Stimulated activated CD4-positive, alpha-beta T cell treated with anti-CD3 and anti-CD28 coated beads, TNF-alpha, amount 100 ng/mL, for 24 hours (primary cell): Measurements from ENCODE around the gene CSTF1.
"Not testable (repeated sequence)": the region's sequence is repeated elsewhere in the genome, so short reads cannot be mapped to it uniquely, and the experiment has no call there.

ENCODE experiments used
- DNase-seq, 3 experiments: peaks; one replicate each; pipeline ENCODE4 v3.0.0-alpha.2; 2020; ENCODE audit warnings: low read depth in 3 of 3

Gene CSTF1

DNA sequence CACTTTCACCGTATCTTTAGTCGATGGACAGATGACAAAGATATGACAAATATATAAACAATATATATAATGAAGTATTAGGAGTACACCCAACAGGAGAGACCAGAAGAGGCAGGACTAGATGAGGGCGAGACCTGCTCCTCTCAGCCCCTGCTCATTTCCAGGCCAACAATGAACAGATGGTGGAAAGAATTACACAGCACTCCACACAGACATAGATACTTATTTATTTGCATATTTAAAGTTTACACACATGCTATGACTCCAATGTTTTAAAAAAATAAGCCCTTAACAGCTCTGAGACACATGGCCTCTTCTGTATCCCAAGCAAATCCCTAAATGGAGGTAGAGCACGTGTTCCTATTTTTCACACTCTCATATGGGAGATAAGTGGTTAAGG is 23.3 kb upstream of the CSTF1 start:
- DNase-seq = no peak

DNA sequence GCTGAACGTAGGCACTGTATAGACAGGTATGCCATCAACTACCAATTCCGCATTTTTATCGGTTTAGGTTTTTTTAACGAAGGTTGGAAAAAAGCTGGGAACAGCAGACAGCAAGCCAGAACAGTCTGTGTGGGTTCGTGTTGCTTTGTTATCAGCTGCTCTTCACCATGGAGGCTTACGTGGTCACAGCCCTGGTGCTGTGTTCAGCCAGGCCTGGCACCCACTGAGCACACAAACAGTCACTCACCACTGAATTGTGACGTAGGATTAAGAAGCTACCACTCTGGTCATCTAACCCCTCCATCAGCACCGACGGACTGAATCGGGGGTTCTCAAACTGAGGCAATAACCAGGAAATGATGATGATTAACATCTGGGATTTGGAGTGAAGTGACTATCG is 20.5 kb upstream of the CSTF1 start:
- DNase-seq = no peak

DNA sequence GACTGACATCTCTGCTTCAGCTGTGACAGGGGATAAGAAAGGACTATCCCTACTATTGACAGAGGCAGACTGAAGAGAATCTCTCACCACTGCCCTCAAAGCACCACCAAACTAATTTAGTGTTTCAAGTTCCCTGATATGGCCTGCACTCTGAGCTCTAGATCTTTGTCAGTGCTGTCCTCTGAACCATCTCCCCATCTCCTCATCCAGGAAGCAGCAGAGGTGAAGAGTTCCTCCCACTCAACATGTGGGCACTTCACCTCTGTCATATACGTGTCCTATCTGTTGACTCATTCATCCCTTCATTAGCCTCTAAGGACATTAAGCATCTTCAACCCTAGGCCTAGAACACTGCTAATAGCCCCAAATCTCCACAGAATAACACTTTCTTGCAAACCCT is 19.6 kb upstream of the CSTF1 start:
- no peak for DNase-seq

- DNase-seq = no peak
Observed at GRCh38 chr20:56373942-56374341, 18.5 kb upstream of the CSTF1 start.

- no peak for DNase-seq
Observed at GRCh38 chr20:56376331-56376730, 16.1 kb upstream of the CSTF1 start.

DNA sequence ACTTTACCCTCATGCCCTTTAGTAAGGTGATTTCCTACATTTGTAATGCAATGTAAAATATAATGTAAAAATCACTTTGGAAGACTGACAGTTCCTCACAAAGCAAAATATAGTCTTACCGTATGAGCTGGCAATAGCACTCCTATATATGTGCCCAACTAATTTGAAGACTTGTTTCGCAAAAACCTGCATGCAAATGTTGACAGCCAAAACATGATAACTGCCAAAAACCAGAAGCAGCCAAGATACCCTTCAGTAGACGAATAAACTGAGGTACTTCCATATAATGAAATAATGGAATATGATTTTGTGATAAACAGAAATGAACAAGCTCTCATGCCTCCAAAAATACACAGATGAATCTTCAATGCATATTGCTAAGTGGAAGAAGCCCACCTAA is 14.1 kb upstream of the CSTF1 start:
- no peak for DNase-seq

- DNase-seq = no peak
Observed at GRCh38 chr20:56380375-56380774, 12.1 kb upstream of the CSTF1 start.

- no peak for DNase-seq
Observed at GRCh38 chr20:56381501-56381900, 10.9 kb upstream of the CSTF1 start.

- no peak for DNase-seq
Observed at GRCh38 chr20:56382696-56383095, 9.7 kb upstream of the CSTF1 start.

DNA sequence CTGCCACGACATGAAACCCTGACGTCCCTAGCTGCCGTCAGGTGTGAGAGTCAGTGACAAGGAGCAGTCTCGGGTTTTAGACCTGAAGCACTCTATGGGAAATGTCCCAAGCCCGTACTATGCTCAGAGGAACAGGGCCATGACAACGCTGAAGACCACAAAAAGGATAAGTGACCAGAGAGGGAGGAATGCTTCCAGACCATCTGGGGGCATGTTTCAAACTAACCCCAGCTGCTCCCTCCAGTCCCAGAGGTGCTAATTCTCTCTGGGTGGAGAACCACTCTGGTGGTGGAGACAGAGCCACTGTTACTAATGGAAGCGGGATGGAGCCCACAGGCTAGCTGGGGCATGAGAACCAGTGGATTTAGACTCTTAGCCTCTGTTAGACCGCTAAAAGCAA is 9.1 kb upstream of the CSTF1 start:
- no peak for DNase-seq

DNA sequence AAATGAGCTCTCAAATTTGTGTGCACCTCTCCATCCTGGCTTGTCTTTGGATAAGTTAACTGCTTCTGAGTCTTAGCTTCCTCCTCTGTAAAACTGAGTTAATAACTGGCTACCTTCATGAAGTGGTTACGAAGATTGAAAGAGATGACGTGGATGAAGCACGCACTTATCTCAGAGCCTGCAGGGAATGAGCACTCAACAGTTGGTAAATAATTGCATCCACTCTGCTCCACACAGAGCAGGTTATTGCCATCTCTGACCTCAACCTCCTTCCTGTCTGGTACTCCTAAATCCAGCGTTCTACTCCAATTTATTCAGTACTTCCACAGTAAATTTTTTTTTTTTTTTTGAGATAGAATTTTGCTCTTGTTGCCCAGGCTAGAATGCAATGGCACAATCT is 7.3 kb upstream of the CSTF1 start:
- DNase-seq = no peak

- DNase-seq = no peak
Observed at GRCh38 chr20:56386219-56386618, 6.2 kb upstream of the CSTF1 start.

GRCh38 chr20:56388882-56389281 is 3.6 kb upstream of the CSTF1 start:
- no peak for DNase-seq

DNA sequence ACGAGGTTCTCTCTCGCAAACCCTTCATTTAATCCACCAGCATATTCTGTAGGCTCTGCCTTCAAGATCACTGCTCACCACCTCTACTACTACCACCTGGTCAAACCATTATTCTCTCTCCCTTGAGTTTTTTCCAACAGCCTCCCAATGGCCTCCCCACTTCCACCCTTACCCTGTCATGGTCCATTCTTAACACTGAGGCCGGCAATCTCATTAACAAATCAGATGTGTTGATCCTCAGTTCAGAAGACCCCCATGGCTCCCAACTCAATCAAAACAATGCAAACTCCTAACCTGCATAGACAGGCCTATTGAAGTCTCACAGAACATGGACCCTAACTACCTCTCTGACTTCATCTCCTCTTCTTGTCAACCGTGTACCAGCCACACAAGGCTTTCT is 2.6 kb upstream of the CSTF1 start:
- DNase-seq = no peak

- not testable (repeated sequence) for DNase-seq
Observed at GRCh38 chr20:56390396-56390795, 2.0 kb upstream of the CSTF1 start.

- no peak for DNase-seq
Observed at GRCh38 chr20:56391037-56391436, 1.4 kb upstream of the CSTF1 start.

GRCh38 chr20:56391596-56392131 is 781 bp upstream of the CSTF1 start:
- no peak for DNase-seq

GRCh38 chr20:56392881-56393482 is 537 bp downstream of the CSTF1 start:
- DNase-seq = no peak

DNA sequence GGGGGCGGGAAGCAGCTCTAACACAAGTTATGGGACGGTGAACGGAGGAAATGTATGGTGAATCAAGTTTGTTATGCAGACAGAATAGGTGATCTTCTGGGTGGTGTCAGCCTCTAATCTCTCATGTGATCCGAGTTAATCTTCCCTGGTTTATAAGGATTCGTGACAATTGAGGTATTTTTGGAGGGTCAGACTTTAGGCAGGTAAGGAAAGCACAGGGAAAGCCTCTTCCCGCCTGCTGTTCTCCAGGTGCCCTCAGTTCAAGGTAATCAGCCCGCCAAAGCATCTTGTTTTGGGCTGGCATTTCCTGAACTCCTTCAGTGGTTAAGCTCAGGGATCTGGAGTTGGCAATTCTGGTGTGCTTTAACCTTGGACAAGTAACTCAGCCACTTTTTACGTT is 1.2 kb downstream of the CSTF1 start:
- DNase-seq = no peak

DNA sequence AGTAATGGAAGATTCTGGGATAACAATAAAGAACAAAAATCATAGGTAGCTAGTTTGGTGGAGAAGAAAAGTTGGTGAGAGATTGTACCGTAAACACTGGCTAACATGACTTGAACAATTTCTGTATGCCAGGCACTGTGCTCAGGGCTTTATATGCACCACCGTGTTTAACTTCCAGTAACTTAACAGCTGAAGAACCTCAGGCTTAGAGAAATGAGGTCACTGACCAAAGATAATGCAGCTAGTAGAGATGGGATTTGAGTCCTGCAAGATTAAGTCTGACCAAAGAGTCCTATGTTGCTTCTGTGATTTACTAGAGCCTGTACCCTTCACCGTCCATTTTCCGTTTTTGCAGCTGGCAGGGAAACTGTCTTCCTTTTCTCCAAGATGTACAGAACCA is 2.7 kb downstream of the CSTF1 start:
- no peak for DNase-seq

GRCh38 chr20:56400001-56400640 is 7.7 kb downstream of the CSTF1 start:
- DNase-seq = peak in 2 of 3 experiments; percentile 35 to 55

DNA sequence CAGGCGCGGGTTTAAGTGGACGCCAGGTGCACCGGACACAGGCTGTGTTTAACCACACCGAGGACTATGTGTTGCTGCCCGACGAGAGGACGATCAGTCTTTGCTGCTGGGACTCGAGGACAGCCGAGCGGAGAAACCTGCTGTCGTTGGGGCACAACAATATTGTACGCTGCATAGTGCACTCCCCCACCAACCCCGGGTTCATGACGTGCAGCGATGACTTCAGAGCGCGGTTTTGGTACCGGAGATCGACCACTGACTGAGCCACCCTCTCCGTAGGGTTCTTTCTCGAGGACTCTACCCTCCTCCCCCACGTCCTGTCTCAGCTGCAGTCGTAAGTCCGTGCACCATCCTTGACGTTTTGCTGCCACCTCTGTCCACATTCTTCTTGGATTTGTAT is 11.0 kb downstream of the CSTF1 start:
- DNase-seq = no peak

- not testable (repeated sequence) for DNase-seq
Observed at GRCh38 chr20:56405356-56405755, 12.9 kb downstream of the CSTF1 start.

GRCh38 chr20:56406910-56407309 is 14.5 kb downstream of the CSTF1 start:
- DNase-seq = no peak
